NCI-H146 (cell line): ENCODE results near the gene C4B.
"Not testable (repeated sequence)": the region's sequence is repeated elsewhere in the genome, so short reads cannot be mapped to it uniquely, and the experiment has no call there.

Experiments
- DNase-seq: peaks from one replicate; lab custom pipeline; 2025; lab: John Stamatoyannopoulos, UW

C4B gene

DNA sequence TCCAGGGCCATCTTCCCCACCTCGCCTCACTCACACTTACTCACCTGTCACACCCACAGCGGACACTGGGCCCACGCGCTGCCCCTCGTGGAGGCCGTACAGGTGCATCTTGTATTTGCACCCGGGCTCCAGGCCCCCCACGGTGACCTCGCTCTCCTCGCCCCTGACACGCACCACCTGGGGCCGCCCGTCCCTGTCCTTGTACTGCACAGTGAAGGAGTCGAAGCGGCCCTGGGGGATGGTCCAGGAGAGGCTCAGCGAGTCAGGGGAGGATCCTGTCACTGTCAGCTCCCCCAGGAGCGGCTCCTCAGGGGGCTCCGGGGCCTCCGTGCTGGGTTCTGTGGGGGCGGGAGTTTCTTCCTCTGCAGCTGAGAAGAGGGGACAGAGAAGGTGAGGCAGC lies 38.0 kb downstream of the C4B start:
- DNase-seq, result not testable (repeated sequence)

DNA sequence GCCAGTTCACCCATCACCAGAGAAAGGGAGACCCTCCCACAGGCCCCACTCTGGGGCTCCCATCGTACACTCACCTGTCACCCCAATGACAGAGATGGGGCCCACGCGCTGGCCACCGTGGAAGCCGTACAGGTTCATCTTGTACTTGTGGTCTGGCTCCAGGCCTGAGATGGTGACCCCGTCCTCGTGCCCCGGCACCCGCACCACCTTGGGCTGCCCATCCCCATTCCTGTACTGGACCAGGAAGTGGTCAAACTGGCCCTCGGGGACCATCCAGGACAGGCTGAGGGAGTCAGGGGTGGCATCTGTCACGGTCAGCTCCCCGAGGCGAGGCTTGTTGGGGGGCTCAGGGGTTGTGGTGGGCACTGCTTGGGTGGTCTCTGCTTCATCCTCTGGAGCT lies 38.7 kb downstream of the C4B start:
- not testable (repeated sequence) for DNase-seq

DNA sequence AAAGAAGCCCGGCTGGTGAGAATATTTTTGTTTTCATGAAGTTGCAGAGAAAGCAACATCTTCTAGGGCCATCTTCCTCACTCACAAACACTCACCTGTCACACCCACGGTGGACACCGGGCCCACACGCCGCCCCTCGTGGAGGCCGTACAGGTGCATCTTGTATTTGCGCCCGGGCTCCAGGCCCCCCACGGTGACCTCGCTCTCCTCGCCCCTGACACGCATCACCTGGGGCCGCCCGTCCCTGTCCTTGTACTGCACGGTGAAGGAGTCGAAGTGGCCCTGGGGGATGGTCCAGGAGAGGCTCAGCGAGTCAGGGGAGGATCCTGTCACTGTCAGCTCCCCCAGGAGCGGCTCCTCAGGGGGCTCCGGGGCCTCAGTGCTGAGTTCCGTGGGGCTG lies 41.2 kb downstream of the C4B start:
- not testable (repeated sequence) for DNase-seq

DNA sequence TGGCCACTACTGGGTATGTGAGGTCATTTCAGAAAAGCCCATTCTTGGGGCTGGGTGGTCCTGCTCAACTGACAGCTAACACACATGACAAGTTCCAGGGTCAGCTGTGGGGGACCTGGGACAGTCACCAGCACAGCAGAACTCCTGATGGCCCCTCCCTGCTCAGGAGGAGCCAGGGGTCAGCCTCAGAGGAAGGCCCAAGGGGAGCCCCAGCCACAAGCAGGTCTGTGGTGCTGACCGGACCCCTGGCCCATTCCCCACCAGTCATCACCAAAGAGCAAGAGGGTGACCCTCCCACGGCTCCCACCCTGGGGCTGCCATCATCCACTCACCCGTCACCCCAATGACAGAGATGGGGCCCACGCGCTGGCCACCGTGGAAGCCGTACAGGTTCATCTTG lies 41.7 kb downstream of the C4B start:
- no peak for DNase-seq

DNA sequence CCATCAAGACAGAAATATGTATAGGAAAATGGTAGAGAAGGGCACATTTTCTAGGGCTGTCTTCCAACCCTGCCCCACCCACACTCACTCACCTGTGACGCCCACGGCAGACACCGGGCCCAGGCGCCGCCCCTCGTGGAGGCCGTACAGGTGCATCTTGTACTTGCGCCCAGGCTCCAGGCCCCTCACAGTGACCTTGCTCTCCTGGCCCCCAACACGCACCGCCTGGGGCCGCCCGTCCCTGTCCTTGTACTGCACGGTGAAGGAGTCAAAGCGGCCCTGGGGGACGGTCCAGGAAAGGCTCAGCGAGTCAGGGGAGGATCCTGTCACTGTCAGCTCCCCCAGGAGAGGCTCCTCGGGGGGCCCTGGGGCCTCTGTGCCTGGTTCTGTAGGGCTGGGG lies 43.4 kb downstream of the C4B start:
- no peak for DNase-seq

DNA sequence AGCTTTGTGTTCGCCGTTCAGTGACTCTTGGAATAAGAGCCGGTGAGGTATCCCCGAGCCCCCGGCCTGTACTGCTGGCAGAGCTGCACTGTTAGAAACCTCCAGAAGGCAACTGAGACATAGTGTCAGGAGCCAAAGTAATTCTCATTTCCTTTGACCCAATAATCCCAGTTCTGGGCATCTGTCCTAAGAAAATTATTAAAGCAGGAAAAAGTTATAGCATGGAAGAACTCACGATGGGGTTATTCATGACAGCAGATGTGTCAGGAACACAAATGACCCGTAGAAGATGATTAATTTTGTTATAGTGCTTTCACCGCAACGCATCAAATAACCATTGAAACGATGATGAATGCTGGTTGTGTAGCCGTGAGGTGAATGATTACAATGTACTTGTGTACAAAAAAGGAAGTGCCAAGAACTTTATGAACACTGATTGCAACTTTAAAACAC lies 43.9 kb downstream of the C4B start:
- DNase-seq, result no peak

DNA sequence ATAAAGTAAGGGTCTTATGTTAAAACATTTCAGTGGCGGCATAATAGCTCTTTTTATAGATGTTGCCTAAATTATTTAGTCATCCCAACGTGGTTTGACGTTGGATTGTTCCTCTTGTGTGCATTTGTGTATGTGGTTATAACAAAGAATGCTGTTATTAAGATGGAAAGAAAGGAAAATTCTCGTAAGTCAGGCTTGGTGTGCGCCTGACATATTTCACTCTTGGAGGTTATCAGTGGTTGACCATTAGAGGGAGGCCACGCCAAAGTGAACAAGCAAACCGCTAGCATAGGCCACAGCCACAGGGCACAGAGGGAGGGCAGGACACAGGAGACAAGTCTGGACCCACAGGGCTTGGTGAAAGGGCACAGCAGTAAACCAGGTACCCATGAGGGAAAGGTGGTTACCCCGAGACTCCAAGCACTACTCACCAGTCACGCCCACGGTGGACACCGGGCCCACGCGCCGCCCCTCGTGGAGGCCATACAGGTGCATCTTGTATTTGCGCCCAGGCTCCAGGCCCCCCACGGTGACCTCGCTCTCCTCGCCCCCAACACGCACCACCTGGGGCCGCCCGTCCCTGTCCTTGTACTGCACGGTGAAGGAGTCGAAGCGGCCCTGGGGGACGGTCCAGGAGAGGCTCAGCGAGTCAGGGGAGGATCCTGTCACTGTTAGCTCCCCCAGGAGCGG lies 46.5 kb downstream of the C4B start:
- DNase-seq, result no peak

DNA sequence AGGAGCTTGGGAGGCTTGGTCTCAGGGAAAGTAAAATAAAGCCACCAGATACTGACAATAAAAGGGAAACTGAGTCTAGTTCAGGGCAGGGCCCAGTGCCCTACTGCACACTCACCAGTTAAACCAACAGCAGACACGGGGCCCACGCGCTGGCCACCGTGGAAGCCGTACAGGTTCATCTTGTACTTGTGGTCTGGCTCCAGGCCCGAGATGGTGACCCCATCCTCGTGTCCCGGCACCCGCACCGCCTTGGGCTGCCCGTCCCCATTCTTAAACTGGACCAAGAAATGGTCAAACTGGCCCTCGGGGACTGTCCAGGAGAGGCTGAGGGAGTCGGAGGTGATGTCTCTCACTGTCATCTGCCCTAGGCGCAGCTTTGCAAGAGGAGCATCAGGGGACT lies 50.1 kb downstream of the C4B start:
- no peak for DNase-seq

DNA sequence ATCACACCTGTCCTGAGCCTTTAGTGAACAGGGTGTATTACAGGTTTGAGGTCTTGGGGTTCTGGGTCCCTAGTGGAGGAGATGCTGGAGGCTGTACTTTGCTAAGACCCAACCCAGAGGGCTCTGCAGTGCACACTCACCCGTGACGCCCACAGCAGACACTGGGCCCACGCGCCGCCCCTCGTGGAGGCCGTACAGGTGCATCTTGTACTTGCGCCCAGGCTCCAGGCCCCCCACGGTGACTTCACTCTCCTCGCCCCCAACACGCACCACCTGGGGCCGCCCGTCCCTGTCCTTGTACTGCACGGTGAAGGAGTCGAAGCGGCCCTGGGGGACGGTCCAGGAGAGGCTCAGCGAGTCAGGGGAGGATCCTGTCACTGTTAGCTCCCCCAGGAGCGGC lies 52.9 kb downstream of the C4B start:
- not testable (repeated sequence) for DNase-seq

DNA sequence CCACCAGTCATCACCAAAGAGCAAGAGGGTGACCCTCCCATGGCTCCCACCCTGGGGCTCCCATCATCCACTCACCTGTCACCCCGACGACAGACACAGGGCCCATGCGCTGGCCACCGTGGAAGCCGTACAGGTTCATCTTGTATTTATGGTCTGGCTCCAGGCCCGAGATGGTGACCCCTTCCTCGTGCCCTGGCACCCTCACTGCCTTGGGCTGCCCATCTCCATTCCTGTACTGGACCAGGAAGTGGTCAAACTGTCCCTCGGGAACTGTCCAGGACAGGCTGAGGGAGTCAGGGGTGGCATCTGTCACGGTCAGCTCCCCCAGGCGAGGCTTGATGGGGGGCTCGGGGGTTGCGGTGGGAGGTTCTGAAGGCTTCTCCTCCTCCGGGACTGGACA lies 53.7 kb downstream of the C4B start:
- not testable (repeated sequence) for DNase-seq

DNA sequence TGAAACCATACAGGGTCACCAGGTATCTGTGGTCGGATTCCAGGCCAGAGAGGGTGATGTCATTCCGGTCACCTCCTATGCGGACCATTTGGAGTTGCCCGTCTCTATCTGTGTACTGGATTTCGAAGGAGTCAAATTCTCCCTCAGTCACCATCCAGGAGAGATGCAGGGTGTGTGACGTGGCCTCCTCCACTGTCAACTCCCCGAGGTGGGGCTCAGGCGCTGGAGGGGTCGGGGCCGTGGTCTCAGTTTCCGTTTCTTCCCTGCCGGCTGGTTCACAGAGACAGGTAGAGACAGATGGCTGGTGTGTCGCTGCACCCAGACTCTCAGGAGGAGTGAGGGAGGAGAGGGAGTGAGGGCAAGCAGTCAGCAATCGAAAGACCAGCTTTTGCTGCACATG lies 54.3 kb downstream of the C4B start:
- no peak for DNase-seq

DNA sequence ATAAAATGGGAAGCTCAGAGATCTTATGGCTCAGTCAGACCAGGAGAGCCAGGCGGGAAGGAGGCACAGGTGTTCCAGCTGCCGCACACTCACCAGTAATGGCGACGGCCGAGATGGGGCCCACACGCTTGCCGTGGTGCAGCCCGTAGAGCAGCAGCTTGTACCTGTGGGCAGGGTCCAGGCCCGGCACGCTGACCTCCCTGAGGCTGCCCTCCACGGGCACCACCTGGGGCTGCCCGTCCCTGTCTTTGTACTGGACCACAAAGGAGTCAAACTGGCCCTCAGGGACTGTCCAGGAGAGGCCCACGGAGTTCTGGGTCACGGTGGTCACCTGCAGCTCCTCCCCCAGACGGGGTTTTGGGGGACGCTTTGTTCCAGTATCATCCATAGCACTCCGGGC lies 54.9 kb downstream of the C4B start:
- DNase-seq, result no peak

DNA sequence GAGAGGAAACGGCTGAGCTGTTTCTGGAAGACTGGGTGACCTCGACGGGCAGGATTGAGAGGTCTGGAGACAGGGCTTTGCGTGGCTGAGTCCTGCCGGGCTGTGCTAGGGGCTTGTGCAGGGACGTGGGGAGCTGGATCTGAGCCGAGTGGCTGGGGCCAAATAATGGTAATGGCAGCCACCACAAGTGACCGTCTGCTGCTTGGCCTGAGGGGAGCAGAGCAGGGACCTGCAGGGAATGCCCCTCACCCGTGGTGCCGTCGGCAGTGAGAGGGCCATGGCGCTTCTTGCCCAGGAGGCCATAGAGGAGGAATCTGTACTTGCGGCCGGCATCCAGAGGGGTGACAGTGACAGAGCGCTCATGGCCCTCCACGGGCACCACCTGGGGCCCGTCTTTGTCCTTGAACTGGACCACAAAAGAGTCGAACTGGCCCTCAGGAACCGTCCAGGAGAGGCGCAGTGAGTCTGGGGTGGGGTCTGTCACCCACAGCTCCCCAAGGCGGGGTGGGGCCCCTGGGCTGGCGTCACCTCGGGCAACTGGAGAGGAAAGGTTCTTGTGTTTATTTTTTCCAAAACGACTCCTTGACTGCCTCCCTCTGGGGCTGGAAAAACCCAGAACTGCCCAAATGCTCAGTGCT lies 55.4 kb downstream of the C4B start:
- no peak for DNase-seq

DNA sequence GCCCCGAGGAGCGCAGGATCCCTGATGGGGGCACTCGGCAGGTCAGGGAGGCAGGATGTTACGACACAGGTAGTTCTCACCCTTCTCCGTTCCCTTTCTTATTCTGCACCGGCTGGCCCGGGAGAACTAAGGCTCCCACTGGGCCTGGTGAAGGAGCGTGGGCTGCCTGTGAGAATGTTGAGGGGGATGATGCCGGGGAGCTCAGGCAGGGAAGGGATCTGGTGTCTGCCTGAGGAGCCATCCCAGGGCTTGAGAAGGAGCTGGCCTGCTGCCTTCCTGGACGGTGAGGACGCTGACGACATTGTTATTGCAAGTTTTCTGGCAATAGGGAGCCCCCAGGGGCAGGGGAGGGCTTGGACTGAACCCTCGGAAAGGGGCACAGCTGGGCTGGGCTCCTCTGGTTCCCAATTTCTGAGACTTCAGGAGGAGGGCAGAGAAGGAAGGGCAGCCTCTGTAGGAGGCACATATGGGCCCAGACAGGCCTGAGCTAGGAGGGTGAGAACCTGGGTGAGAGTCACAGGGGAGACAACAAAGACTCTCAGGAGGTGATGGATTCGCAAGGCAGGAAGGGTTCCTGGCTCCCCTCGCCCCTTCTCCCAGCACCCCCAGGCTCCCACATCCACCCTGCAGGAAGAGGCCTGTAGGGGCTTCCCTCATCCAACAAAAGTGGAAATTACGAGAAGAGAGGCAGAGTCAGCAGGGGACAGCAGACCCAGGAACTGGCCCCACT lies 56.4 kb downstream of the C4B start:
- no peak for DNase-seq

DNA sequence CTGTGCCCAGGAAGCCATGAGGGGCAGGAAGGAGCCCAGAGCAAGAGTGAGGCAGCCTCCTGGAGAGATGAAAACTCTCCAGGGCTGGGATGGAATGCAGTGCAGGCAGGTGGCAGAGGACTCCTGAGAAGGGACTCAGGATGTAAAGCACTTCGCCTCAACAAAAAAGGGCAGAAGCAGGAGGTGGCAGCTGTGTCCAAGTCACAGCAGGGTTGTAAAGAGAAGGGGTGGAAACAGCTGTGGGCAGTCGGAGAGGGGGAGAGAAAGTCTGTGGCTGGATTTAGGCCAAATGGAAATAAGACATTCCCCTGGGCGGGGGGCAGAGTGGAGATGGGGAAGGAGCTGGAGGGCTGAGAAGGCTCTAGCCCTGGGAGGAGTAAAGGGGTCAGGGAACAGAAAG lies 58.5 kb downstream of the C4B start:
- DNase-seq, result no peak

DNA sequence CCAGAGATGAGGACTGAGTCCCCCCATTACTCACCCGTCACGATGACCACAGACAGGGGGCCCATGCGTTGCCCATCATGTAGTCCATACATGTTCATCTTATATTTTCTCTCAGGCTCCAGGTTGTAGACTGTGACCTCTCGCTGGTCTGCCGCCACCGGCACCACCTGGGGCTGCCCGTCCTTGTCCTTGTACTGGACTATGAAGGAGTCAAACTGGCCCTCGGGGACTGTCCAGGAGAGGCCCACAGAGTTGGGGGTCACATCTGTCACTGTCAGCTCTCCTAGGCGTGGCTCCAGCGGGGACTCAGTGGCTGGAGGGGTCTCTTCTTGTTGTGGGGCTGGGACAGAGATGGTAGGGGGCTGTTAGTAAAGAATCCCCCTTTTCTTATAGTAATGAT lies 59.0 kb downstream of the C4B start:
- DNase-seq, result no peak

DNA sequence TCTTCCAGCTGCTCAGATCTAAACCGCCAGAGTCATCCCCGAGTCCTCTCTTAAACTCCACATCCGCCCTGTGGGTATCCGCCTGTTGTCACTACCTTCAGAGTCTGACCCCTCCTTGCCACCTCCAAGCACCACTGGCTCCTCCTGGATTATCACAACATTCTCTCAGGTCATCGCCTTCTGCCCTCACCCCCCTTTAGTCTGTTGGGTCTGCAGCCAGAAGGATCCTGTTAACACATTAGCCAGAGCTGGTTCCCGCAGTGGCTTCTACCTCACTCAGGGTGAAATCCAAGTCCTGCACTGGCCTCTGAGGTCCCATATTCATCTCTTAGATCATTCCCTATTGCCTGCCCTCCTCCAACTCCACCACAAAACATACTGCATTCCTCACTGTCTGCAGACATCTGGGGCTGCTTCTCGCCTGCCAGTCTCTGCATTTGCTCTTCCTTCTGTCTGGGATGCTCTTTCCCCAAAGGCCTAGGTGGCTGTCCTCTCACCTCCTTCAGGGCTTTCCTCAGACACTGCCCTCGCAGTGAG lies 60.5 kb downstream of the C4B start:
- no peak for DNase-seq

DNA sequence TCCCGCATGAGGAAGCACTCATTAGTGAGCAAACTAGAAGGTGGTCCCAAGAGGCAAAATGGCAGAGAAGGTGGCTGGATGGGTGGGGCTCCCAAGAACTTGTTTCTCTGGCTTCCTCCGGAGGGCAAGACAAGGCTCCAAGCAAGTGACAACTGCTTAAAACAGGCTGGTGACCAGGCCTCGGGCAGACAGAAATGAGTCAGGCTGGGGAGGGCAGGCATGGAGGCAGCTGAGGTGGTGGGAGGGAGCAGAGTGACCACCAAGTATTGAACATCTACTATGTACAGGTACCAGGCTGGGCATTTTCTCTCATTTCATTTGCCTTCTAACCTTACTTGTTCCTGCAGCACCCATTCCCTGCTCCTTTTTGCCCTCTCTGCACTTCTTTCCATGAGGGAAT lies 61.2 kb downstream of the C4B start:
- no peak for DNase-seq

DNA sequence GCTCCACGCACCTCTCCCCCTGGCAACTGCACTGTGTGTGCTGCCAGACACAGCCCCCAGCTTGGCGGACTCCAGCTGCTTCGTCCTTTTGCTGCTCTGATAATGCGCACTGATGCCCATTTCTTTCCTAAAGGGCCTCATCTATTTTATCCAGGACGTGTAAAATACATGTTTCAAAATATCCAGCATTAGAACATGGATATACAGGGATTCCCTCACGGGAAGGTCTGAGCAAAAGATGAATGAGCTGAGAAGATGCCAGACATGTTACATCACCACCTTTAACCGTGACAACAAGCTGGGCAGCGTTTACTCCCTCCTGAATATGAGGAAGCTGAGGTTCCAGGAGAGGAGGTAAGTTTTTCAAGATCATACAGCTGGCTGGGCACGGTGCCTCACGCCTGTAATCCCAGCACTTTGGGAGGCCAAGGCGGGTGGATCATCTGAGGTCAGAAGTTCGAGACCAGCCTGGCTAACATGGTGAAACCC lies 61.8 kb downstream of the C4B start:
- DNase-seq, result no peak

DNA sequence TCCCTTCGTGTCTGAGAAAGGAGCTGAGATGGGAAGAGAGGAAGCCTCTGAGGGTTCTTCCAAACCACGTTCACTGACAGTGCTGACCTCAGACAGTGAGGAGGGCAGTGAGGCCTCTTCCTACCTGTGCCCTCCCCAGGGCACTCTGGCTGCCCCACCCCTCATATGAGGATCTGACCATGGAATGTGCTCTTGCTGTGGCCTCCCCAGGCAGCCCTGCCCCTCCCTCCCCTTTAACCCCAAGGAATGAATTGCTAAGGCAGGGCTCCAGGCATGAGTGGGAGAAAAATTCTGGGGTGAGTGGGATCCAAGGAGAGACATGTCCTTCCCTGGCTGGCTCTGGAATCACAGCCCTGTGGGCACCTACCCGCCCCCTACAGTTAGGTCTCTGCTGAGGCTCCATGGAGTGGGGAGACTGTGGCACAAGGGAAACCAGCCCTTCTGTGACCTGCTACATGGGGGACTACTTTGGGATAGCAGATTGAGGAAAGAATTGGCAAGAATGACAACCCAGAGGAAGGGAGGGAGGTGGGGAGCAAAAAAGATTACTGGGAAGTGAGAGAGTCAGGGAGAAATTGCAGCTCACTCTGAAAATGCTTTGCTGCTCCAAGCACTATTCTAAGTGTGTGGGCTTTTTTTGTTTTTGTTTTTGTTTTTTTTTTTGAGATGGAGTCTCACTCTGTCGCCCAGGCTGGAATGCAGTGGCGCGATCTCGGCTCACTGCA lies 65.1 kb downstream of the C4B start:
- no peak for DNase-seq

DNA sequence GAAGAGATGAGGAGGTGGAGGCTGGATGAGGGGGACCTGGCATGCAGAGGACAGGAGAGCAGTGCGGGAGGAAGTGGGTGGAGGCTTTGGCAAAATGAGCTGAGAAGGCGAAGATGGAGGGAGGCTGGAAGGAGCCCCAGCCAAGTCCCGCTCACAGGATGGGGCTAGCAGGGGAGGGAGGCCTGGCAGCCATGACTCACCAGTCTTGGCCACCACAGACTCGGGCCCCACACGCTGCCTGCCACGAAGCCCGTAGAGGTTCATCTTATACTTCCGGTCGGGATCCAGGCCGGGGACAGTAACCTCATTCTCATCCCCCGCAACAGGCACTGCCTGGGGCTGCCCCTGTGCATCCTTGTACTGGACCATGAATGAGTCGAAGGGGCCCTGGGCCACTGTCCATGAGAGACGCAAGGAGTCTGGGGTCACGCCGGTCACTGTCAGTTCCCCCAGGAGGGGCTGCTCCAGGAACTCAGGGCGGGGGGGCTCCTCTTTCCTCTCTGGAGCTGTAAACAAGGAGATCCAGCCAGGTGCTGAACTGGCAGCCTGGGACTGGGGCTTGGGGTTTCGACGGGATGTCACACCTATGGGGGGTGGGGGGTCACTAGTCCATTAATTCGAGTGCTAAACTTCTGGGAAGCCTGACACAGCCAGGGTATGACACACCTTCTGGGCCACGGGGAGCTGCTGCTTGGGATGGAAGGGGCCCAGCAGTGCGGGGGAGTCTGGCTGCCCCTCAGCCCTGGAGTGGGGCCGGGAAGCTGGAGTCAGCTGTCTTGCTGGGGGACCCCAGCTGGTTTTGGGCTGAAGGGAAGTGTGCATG lies 66.8 kb downstream of the C4B start:
- no peak for DNase-seq
